Esophagus mucosa (tissue), 1 donor: ENCODE measurements around the gene CACNG4. TPM values are rescaled to one million over a fixed set of nuclear protein-coding genes. Genes with fewer than 3 reads are reported as not detected.
"Not testable (repeated sequence)": the region's sequence is repeated elsewhere in the genome, so short reads cannot be mapped to it uniquely, and the experiment has no call there.

ENCODE experiments used
- ATAC-seq: fragments of 200-7000 bp; cut with Tn5 transposase; one replicate; pipeline ENCODE4 v1.9.1; 2020
- total RNA-seq: library from RNA; stranded (reverse); gene quantifications from one replicate; pipeline ENCODE4 v1.2.4, GENCODE V29; 2023
- donor health status: DM: yes; HTN: yes; CAD: no.

CACNG4 gene
- total RNA-seq, 1 donor from 2014 or later = 0.08 TPM

GRCh38 chr17:67018471-67019434 is 54.2 kb downstream of the CACNG4 start:
- no peak for ATAC-seq

GRCh38 chr17:67019809-67020208 is 55.3 kb downstream of the CACNG4 start:
- ATAC-seq = no peak

GRCh38 chr17:67020293-67020766 is 55.8 kb downstream of the CACNG4 start:
- ATAC-seq = no peak

- no peak for ATAC-seq
These were observed 56.7 kb downstream of the CACNG4 start for GRCh38 chr17:67021196-67021595.

- ATAC-seq = no peak
These were observed 57.4 kb downstream of the CACNG4 start for GRCh38 chr17:67021743-67022450.

GRCh38 chr17:67022451-67022810 is 57.9 kb downstream of the CACNG4 start:
- no peak for ATAC-seq

- no peak for ATAC-seq
These were observed 60.2 kb downstream of the CACNG4 start for GRCh38 chr17:67024736-67025135.

- no peak for ATAC-seq
These were observed 60.8 kb downstream of the CACNG4 start for GRCh38 chr17:67025216-67025792.

- no peak for ATAC-seq
These were observed 61.8 kb downstream of the CACNG4 start for GRCh38 chr17:67026341-67026740.

GRCh38 chr17:67027031-67027628 is 62.6 kb downstream of the CACNG4 start:
- no peak for ATAC-seq

GRCh38 chr17:67030641-67031040 is 66.1 kb downstream of the CACNG4 start:
- ATAC-seq = no peak

- no peak for ATAC-seq
These were observed 67.9 kb downstream of the CACNG4 start for GRCh38 chr17:67032382-67032781.

GRCh38 chr17:67032985-67033384 is 68.5 kb downstream of the CACNG4 start:
- ATAC-seq = no peak

GRCh38 chr17:67033613-67034012 is 69.1 kb downstream of the CACNG4 start:
- ATAC-seq = no peak

GRCh38 chr17:67035131-67036083 is 70.9 kb downstream of the CACNG4 start:
- no peak for ATAC-seq

GRCh38 chr17:67038861-67039365 is 74.4 kb downstream of the CACNG4 start:
- no peak for ATAC-seq

GRCh38 chr17:67040652-67041051 is 76.1 kb downstream of the CACNG4 start:
- no peak for ATAC-seq

GRCh38 chr17:67041119-67041518 is 76.6 kb downstream of the CACNG4 start:
- ATAC-seq = not testable (repeated sequence)

- no peak for ATAC-seq
These were observed 77.0 kb downstream of the CACNG4 start for GRCh38 chr17:67041531-67041930.

- ATAC-seq = no peak
These were observed 77.7 kb downstream of the CACNG4 start for GRCh38 chr17:67041941-67042899.
